HepG2 (cell line): ENCODE measurements around the gene BAHCC1. TPM values are rescaled to one million over a fixed set of nuclear protein-coding genes. Genes with fewer than 3 reads are reported as not detected.

ENCODE experiments used
- ASH2L ChIP-seq: fragments of 300-600, 200-600 bp; sonication (generic); IDR thresholded peaks from 2 replicates; pipeline ENCODE4 v1.7.0; 2017; ENCODE audit warnings: low read depth, mild to moderate bottlenecking, moderate library complexity, mixed read lengths, low read length; ENCODE audit not compliant: insufficient read length
- HMG20B ChIP-seq: conservative IDR thresholded peaks from 2 replicates; pipeline ENCODE4 v1.6.1; 2016; ENCODE audit warnings: missing genetic modification reagents, missing compliant biosample characterization
- IKZF4 ChIP-seq: sonication (generic); formaldehyde crosslinking; IDR thresholded peaks from 2 replicates; pipeline ENCODE4 v1.5.1; 2020; ENCODE audit warnings: borderline replicate concordance, mild to moderate bottlenecking, low read depth, missing genetic modification reagents; ENCODE audit errors: not compliant biosample characterization
- NBN ChIP-seq: fragments of 450-650 bp; conservative IDR thresholded peaks from 2 replicates; pipeline ENCODE4 v1.6.1; 2017
- PRPF4 ChIP-seq: fragments of 200-400 bp; formaldehyde crosslinking; IDR thresholded peaks from 2 replicates; pipeline ENCODE4 v1.6.1; 2016; ENCODE audit warnings: low read length, low read depth; ENCODE audit not compliant: poor library complexity, severe bottlenecking
- RFX1 ChIP-seq: fragments of 450-650 bp; IDR thresholded peaks from 2 replicates; pipeline ENCODE4 v1.6.1; 2017
- ZFP36L1 ChIP-seq: sonication (generic); formaldehyde crosslinking; IDR thresholded peaks from 2 replicates; pipeline ENCODE4 v1.8.0; 2022; ENCODE audit warnings: mild to moderate bottlenecking, missing genetic modification reagents, moderate library complexity
- ZKSCAN5 ChIP-seq: sonication (generic); formaldehyde crosslinking; IDR thresholded peaks from 2 replicates; pipeline ENCODE4 v1.5.1; 2020; ENCODE audit warnings: mild to moderate bottlenecking, missing genetic modification reagents
- ZNF260 ChIP-seq: sonication (generic); formaldehyde crosslinking; IDR thresholded peaks from 2 replicates; pipeline ENCODE4 v1.4.0; 2020; ENCODE audit warnings: missing genetic modification reagents, low read depth, mild to moderate bottlenecking, borderline replicate concordance
- ZNF335 ChIP-seq: sonication (generic); formaldehyde crosslinking; IDR thresholded peaks from 2 replicates; pipeline ENCODE4 v1.4.0; 2020; ENCODE audit warnings: missing genetic modification reagents
- ZNF367 ChIP-seq: sonication (generic); formaldehyde crosslinking; IDR thresholded peaks from 2 replicates; pipeline ENCODE4 v1.4.0; 2020; ENCODE audit warnings: missing genetic modification reagents, borderline replicate concordance
- ZNF432 ChIP-seq: sonication (generic); formaldehyde crosslinking; IDR thresholded peaks from 2 replicates; pipeline ENCODE4 v1.5.0; 2020; ENCODE audit warnings: missing genetic modification reagents, mild to moderate bottlenecking, borderline replicate concordance
- ZNF446 ChIP-seq: sonication (generic); formaldehyde crosslinking; IDR thresholded peaks from 2 replicates; pipeline ENCODE4 v1.5.0; 2020; ENCODE audit warnings: mild to moderate bottlenecking, missing genetic modification reagents
- ZNF552 ChIP-seq: sonication (generic); formaldehyde crosslinking; IDR thresholded peaks from 2 replicates; pipeline ENCODE4 v1.9.0; 2022; ENCODE audit warnings: missing genetic modification reagents, mild to moderate bottlenecking, borderline replicate concordance
- ZNF577 ChIP-seq: sonication (generic); formaldehyde crosslinking; IDR thresholded peaks from 2 replicates; pipeline ENCODE4 v1.4.0; 2020; ENCODE audit warnings: mild to moderate bottlenecking, low read depth, missing genetic modification reagents, borderline replicate concordance
- ZNF614 ChIP-seq: IDR thresholded peaks from 2 replicates; pipeline ENCODE4 v1.6.1; 2018; ENCODE audit warnings: missing biosample characterization, missing genetic modification reagents, inconsistent platforms, borderline replicate concordance
- polyA plus RNA-seq, 8 experiments: library from polyadenylated mRNA; depleted of rRNA in 3 of 8; stranded (reverse) in 7 of 8; unstranded in 1 of 8; fragments of >200 nt; fragmentation: Illumina TruSeq in 4 of 8; extraction: Trizol in 4 of 8; gene quantifications; 2 replicates each; pipeline versions ENCODE4 v1.2.1 to v1.2.3, GENCODE V29; 2011 to 2016; ENCODE audit warnings: low read depth in 4 of 8, missing spikeins in 1 of 8, mixed read lengths in 1 of 8; ENCODE audit not compliant: insufficient read depth in 1 of 8
- total RNA-seq, 5 experiments: library from RNA; depleted of rRNA; stranded (reverse); fragments of >200 nt; fragmentation: Illumina TruSeq; extraction: Trizol; gene quantifications; 2 replicates each; pipeline ENCODE4 v1.2.3, GENCODE V29; 2016; ENCODE audit warnings: low read depth in 1 of 5
- TF ChIP-seq, protein P1 (sequence below): sonication (generic); formaldehyde crosslinking; IDR thresholded peaks from 2 replicates; pipeline ENCODE4 v1.4.0; 2020; ENCODE audit warnings: missing genetic modification reagents
- TF ChIP-seq, protein P2 (sequence below): sonication (generic); formaldehyde crosslinking; IDR thresholded peaks from 2 replicates; pipeline ENCODE4 v1.5.1; 2020; ENCODE audit warnings: missing genetic modification reagents, mild to moderate bottlenecking, borderline replicate concordance
- TF ChIP-seq, protein P3 (sequence below): sonication (generic); formaldehyde crosslinking; conservative IDR thresholded peaks from 2 replicates; pipeline ENCODE4 v1.5.0; 2020; ENCODE audit warnings: missing genetic modification reagents

BAHCC1 gene
- total and polyA plus RNA-seq, 2 of the 13 experiments (the other 11 are each of a cell fraction or from before 2014, with no cell fraction given) = 1.4 to 1.7 TPM

DNA sequence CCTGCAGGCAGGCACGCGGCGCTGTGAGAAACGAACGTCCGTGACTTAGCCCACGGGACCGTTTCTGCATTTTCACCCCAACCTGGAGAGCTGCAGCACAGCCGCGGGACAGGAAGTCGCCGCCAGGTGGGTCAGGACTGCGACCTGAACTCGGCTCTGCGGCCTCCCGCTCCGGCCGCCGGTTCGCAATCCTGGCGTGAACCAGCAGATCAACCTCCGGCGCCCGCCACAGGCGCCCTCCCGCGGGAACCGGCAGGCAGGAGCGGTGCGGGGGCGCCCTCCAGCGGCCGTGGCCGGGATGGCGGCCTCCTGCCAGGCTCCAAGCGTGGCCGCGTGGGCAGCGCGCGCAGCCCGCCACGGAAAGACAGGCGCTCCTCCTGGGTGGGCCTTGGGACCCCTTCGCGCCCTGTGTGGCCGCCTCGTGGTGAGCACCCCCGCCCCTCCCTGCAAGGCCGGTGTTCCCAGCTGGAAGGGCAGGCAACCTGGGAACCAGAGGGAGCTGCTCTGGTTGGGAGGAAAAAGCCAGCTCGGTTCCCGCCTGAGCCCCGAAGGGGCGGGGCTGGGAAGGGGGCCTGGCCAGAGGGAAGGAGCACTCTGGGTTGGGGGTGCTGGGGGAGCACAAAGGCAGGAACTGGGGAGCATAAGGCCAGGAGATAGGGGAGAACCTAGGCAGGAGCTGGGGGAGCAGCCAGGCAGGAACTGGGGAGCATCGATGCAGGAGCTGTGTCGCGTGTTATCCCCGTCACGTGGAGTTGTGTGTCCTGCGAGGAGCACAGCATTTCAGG is 89.1 kb downstream of the BAHCC1 start (continued):
- TF ChIP-seq, protein P1, sequence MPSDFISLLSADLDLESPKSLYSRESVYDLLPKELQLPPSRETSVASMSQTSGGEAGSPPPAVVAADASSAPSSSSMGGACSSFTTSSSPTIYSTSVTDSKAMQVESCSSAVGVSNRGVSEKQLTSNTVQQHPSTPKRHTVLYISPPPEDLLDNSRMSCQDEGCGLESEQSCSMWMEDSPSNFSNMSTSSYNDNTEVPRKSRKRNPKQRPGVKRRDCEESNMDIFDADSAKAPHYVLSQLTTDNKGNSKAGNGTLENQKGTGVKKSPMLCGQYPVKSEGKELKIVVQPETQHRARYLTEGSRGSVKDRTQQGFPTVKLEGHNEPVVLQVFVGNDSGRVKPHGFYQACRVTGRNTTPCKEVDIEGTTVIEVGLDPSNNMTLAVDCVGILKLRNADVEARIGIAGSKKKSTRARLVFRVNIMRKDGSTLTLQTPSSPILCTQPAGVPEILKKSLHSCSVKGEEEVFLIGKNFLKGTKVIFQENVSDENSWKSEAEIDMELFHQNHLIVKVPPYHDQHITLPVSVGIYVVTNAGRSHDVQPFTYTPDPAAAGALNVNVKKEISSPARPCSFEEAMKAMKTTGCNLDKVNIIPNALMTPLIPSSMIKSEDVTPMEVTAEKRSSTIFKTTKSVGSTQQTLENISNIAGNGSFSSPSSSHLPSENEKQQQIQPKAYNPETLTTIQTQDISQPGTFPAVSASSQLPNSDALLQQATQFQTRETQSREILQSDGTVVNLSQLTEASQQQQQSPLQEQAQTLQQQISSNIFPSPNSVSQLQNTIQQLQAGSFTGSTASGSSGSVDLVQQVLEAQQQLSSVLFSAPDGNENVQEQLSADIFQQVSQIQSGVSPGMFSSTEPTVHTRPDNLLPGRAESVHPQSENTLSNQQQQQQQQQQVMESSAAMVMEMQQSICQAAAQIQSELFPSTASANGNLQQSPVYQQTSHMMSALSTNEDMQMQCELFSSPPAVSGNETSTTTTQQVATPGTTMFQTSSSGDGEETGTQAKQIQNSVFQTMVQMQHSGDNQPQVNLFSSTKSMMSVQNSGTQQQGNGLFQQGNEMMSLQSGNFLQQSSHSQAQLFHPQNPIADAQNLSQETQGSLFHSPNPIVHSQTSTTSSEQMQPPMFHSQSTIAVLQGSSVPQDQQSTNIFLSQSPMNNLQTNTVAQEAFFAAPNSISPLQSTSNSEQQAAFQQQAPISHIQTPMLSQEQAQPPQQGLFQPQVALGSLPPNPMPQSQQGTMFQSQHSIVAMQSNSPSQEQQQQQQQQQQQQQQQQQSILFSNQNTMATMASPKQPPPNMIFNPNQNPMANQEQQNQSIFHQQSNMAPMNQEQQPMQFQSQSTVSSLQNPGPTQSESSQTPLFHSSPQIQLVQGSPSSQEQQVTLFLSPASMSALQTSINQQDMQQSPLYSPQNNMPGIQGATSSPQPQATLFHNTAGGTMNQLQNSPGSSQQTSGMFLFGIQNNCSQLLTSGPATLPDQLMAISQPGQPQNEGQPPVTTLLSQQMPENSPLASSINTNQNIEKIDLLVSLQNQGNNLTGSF (CRISPR knock-in tag) = 0 out of 2 replicates have a peak, but pooled peaks have one; percentile 45
- TF ChIP-seq, protein P2, sequence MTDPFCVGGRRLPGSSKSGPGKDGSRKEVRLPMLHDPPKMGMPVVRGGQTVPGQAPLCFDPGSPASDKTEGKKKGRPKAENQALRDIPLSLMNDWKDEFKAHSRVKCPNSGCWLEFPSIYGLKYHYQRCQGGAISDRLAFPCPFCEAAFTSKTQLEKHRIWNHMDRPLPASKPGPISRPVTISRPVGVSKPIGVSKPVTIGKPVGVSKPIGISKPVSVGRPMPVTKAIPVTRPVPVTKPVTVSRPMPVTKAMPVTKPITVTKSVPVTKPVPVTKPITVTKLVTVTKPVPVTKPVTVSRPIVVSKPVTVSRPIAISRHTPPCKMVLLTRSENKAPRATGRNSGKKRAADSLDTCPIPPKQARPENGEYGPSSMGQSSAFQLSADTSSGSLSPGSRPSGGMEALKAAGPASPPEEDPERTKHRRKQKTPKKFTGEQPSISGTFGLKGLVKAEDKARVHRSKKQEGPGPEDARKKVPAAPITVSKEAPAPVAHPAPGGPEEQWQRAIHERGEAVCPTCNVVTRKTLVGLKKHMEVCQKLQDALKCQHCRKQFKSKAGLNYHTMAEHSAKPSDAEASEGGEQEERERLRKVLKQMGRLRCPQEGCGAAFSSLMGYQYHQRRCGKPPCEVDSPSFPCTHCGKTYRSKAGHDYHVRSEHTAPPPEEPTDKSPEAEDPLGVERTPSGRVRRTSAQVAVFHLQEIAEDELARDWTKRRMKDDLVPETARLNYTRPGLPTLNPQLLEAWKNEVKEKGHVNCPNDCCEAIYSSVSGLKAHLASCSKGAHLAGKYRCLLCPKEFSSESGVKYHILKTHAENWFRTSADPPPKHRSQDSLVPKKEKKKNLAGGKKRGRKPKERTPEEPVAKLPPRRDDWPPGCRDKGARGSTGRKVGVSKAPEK = no peak
- TF ChIP-seq, protein P3, sequence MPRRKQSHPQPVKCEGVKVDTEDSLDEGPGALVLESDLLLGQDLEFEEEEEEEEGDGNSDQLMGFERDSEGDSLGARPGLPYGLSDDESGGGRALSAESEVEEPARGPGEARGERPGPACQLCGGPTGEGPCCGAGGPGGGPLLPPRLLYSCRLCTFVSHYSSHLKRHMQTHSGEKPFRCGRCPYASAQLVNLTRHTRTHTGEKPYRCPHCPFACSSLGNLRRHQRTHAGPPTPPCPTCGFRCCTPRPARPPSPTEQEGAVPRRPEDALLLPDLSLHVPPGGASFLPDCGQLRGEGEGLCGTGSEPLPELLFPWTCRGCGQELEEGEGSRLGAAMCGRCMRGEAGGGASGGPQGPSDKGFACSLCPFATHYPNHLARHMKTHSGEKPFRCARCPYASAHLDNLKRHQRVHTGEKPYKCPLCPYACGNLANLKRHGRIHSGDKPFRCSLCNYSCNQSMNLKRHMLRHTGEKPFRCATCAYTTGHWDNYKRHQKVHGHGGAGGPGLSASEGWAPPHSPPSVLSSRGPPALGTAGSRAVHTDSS (CRISPR knock-in tag) = peak; percentile 71; the same call in 1 of the 2 replicates
- TF ChIP-seq ZNF614 (peak; percentile 52; the same call in 1 of the 2 replicates), ZNF335 (CRISPR knock-in tag) (0 out of 2 replicates have a peak, but pooled peaks have one; percentile 46), ZKSCAN5 (CRISPR knock-in tag) (no peak), ASH2L (no peak), PRPF4 (no peak), HMG20B (CRISPR knock-in tag) (peak; percentile 29; the same call in 1 of the 2 replicates), ZFP36L1 (CRISPR knock-in tag) (no peak), ZNF577 (CRISPR knock-in tag) (no peak), NBN (no peak), ZNF432 (CRISPR knock-in tag) (no peak), RFX1 (no peak), ZNF446 (CRISPR knock-in tag) (peak; percentile 64; the same call in 1 of the 2 replicates), ZNF367 (no peak), ZNF260 (peak; percentile 61; the same call in 1 of the 2 replicates), ZNF552 (CRISPR knock-in tag) (0 out of 2 replicates have a peak, but pooled peaks have one; percentile 43), IKZF4 (peak; percentile 53)
